Hepatocyte (in vitro differentiated cells): ENCODE measurements around the gene RPE65.

Source experiments
- EZH2 ChIP-seq: fragments of 200-600 bp; sonication (generic); IDR thresholded peaks from 2 replicates; pipeline ENCODE4 v1.6.1; 2016; ENCODE audit warnings: antibody characterized with exemption, mild to moderate bottlenecking, borderline replicate concordance
- EZH2phosphoT487 ChIP-seq: fragments of 200-600 bp; sonication (generic); IDR thresholded peaks from one replicate; pipeline ENCODE4 v1.6.1; 2018; ENCODE audit warnings: antibody characterized with exemption, mild to moderate bottlenecking, low read depth, moderate library complexity; ENCODE audit not compliant: unreplicated experiment, severe bottlenecking
- TF ChIP-seq, protein P1 (sequence below): fragments of 200-600 bp; sonication (generic); IDR thresholded peaks from 2 replicates; pipeline ENCODE4 v1.5.1; 2016; ENCODE audit warnings: antibody characterized with exemption, mild to moderate bottlenecking; ENCODE audit not compliant: poor library complexity

DNA sequence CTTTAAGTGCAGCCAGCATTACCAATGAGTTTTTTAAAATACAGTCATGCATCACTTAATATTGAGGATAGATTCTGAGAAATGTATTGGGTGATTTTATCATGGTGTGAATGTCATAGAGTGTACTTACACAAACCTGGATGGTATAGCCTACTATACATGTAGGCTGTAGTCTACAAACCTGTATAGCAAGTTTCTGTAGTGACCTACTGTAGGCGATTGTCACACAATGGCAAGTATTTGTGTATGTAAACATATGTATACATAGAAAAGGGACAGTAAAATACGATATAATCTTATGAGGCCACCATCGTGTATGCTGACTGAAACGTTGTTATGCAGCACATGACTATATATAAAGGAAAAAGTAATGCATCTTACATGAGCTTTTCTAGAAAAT lies 48.2 kb downstream of the RPE65 start:
- TF ChIP-seq, protein P1, sequence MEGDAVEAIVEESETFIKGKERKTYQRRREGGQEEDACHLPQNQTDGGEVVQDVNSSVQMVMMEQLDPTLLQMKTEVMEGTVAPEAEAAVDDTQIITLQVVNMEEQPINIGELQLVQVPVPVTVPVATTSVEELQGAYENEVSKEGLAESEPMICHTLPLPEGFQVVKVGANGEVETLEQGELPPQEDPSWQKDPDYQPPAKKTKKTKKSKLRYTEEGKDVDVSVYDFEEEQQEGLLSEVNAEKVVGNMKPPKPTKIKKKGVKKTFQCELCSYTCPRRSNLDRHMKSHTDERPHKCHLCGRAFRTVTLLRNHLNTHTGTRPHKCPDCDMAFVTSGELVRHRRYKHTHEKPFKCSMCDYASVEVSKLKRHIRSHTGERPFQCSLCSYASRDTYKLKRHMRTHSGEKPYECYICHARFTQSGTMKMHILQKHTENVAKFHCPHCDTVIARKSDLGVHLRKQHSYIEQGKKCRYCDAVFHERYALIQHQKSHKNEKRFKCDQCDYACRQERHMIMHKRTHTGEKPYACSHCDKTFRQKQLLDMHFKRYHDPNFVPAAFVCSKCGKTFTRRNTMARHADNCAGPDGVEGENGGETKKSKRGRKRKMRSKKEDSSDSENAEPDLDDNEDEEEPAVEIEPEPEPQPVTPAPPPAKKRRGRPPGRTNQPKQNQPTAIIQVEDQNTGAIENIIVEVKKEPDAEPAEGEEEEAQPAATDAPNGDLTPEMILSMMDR = no peak
- TF ChIP-seq EZH2phosphoT487 (no peak), EZH2 (no peak)
